Neuronal stem cell (in vitro differentiated cells): ENCODE results near the gene KLHDC4.

Source experiments
- DNase-seq: peaks from one replicate; pipeline ENCODE4 v3.0.0-alpha.2; 2013; ENCODE audit warnings: low spot score
- H2AFZ ChIP-seq: one replicate; pipeline ENCODE4 v1.6.1; 2013; ENCODE audit warnings: mild to moderate bottlenecking, low read length, inconsistent platforms
- H2AK5ac ChIP-seq: 2 replicates; pipeline ENCODE4 v1.6.1; 2013; ENCODE audit warnings: low read depth, mild to moderate bottlenecking, inconsistent platforms, low read length, moderate library complexity, mixed read lengths
- H2BK120ac ChIP-seq: 2 replicates; pipeline ENCODE4 v1.6.1; 2013; ENCODE audit warnings: low read depth, mild to moderate bottlenecking, inconsistent platforms, low read length, moderate library complexity, mixed read lengths
- H2BK12ac ChIP-seq: one replicate; pipeline ENCODE4 v1.6.1; 2013; ENCODE audit warnings: low read length, inconsistent platforms
- H2BK15ac ChIP-seq: 2 replicates; pipeline ENCODE4 v1.6.1; 2013; ENCODE audit warnings: mild to moderate bottlenecking, low read length, inconsistent platforms, mixed read lengths
- H2BK5ac ChIP-seq: one replicate; pipeline ENCODE4 v1.6.1; 2013; ENCODE audit warnings: inconsistent platforms, mild to moderate bottlenecking, low read length, moderate library complexity
- H3K14ac ChIP-seq: one replicate; pipeline ENCODE4 v1.6.1; 2013; ENCODE audit warnings: low read length, inconsistent platforms
- H3K18ac ChIP-seq: 2 replicates; pipeline ENCODE4 v1.6.1; 2013; ENCODE audit warnings: low read length, inconsistent platforms
- H3K23ac ChIP-seq: 2 replicates; pipeline ENCODE4 v1.6.1; 2013; ENCODE audit warnings: low read depth, mild to moderate bottlenecking, mixed read lengths, low read length, inconsistent platforms; ENCODE audit not compliant: poor library complexity
- H3K27ac ChIP-seq: replicated peaks from 3 replicates; pipeline ENCODE4 v1.5.1; 2013; ENCODE audit warnings: low read length, inconsistent platforms
- H3K27me3 ChIP-seq, 3 experiments: 2 replicates each; pipeline ENCODE4 v1.6.1; 2013; ENCODE audit warnings: low read length in 3 of 3, mild to moderate bottlenecking in 2 of 3, inconsistent platforms in 1 of 3, low read depth in 1 of 3, mixed read lengths in 1 of 3, moderate library complexity in 1 of 3; ENCODE audit not compliant: control insufficient read depth in 3 of 3, insufficient read depth in 3 of 3
- H3K36me3 ChIP-seq, 2 donors: replicated peaks in 1 of 2; 2 replicates each; pipeline ENCODE4 v1.6.1; 2013; ENCODE audit warnings: low read length in 2 of 2; ENCODE audit not compliant: control insufficient read depth in 2 of 2, insufficient read depth in 2 of 2
- H3K4ac ChIP-seq: 2 replicates; pipeline ENCODE4 v1.6.1; 2013; ENCODE audit warnings: inconsistent platforms, mild to moderate bottlenecking, low read length, moderate library complexity
- H3K4me1 ChIP-seq, 2 donors: 1 replicate in 1 of 2; 2 replicates in 1 of 2; pipeline ENCODE4 v1.6.1; 2013; ENCODE audit warnings: low read length in 2 of 2, low read depth in 1 of 2; ENCODE audit not compliant: control insufficient read depth in 2 of 2, insufficient read depth in 1 of 2
- H3K4me2 ChIP-seq: one replicate; pipeline ENCODE4 v1.6.1; 2013; ENCODE audit warnings: mild to moderate bottlenecking, low read length, inconsistent platforms; ENCODE audit not compliant: insufficient read depth, poor library complexity, severe bottlenecking
- H3K4me3 ChIP-seq, 2 donors: 2 replicates each; pipeline ENCODE4 v1.5.1; 2013; ENCODE audit warnings: low read length in 2 of 2, mild to moderate bottlenecking in 2 of 2, inconsistent platforms in 1 of 2, moderate library complexity in 1 of 2
- H3K79me1 ChIP-seq: one replicate; pipeline ENCODE4 v1.6.1; 2013; ENCODE audit warnings: low read depth, mild to moderate bottlenecking, inconsistent platforms, low read length, moderate library complexity
- H3K9ac ChIP-seq: one replicate; pipeline ENCODE4 v1.6.1; 2013; ENCODE audit warnings: mild to moderate bottlenecking, low read depth, low read length, inconsistent platforms; ENCODE audit not compliant: poor library complexity
- H3K9me3 ChIP-seq, 2 donors: replicated peaks in 1 of 2; 2 replicates each; pipeline versions ENCODE3 to v1.6.1; 2013; ENCODE audit warnings: low read length in 2 of 2, mild to moderate bottlenecking in 2 of 2, inconsistent platforms in 1 of 2, low read depth in 1 of 2, mixed read lengths in 1 of 2, moderate library complexity in 1 of 2; ENCODE audit not compliant: control insufficient read depth in 2 of 2, insufficient read depth in 1 of 2
- H4K8ac ChIP-seq: one replicate; pipeline ENCODE4 v1.6.1; 2013; ENCODE audit warnings: low read depth, mild to moderate bottlenecking, inconsistent platforms, low read length, moderate library complexity
- H4K91ac ChIP-seq: one replicate; pipeline ENCODE4 v1.6.1; 2013; ENCODE audit warnings: low read length, low read depth, mild to moderate bottlenecking, inconsistent platforms; ENCODE audit not compliant: poor library complexity
- WGBS, 2 donors: extraction: QIAGEN DNeasy Blood & Tissue Kit; methylation state at CpG; one replicate each; pipeline ENCODE4 v1.1.7; 2013; ENCODE audit warnings: missing lambda C conversion rate in 2 of 2, mixed read lengths in 1 of 2; ENCODE audit not compliant: insufficient read length in 2 of 2, insufficient replicate concordance in 1 of 2; ENCODE audit errors: extremely low coverage in 2 of 2; 5-methylcytosine and 5-hydroxymethylcytosine counted together

Gene KLHDC4

DNA sequence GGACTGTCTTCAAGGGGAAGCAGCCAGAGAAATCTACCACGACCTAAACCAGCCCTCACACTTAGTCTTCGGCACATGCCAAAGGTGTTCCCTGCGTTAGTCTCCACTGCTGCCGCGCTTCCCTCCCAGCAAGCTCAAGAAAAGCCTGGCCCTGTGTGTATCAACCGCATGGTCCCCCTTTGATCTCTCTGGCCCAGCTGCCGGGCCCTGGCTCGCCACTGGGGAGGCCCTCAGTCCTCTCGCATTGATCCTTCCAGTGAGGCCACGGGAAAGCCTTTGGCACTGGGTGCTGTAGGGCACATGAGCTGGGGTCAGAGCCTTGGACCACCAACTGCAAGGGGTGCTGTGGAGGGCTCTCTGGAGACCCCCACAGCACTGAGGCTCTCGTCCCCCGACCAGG is 29.6 kb upstream of the KLHDC4 start:
- Histone ChIP-seq H3K23ac (no peak overlapping the region), H4K91ac (no peak overlapping the region), H4K8ac (no peak overlapping the region), H3K27me3 (peaks cover 0 to 3% (median 0%) of the 10 kb centered on the region in 3 experiments), H2BK15ac (no peak overlapping the region), H3K9ac (no peak overlapping the region), H3K14ac (no peak overlapping the region), H2AK5ac (no peak overlapping the region), H3K79me1 (no peaks in the 10 kb centered on the region), H3K27ac (no peak overlapping the region), H2AFZ (no peak overlapping the region), H2BK120ac (no peak overlapping the region), H3K9me3 (no peaks in the 10 kb centered on the region), H3K36me3 (no peaks in the 10 kb centered on the region), H3K4me3 (no peak overlapping the region), H2BK12ac (no peak overlapping the region), H2BK5ac (no peak overlapping the region), H3K4me2 (no peak overlapping the region), H3K18ac (no peak overlapping the region), H3K4ac (no peak overlapping the region), H3K4me1 (peaks cover 0 to 7% of the 10 kb centered on the region in 2 donors)
- DNase-seq, result no peak
- WGBS, 2 donors, result no CpG with 5 or more reads among the region's 12 CpGs

DNA sequence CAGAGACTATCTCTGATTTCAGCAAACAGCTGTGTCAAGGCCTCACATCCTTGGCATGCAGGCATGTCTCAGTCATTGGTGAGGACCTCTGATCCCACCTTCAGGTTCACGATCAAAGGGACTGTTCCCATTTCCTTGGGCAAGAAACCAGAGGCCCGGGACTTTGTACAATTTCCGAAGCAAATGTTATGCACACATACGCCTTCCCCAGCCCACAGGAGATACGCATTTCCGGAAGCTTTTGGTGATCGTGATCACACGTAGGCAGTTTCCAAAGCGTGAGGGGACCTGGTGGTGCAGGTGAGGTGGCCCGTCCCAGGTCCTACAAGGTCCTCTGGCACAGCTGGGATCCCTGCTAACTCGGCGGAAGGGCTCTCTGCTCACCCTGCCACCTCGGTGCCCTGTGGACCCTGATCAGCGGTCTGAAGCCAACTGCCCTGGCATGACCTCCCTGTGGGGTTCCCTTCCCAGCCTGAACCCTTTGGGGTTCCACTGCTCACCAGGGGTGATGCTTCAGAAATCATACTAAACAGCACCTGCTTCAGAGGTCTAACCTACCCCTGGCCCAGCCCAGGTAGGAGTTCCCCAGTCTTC is 28.8 kb upstream of the KLHDC4 start:
- no peak overlapping the region for H2BK15ac ChIP-seq
- no peak for DNase-seq
- no peak overlapping the region for H4K8ac ChIP-seq
- no peak overlapping the region for H3K23ac ChIP-seq
- no peak overlapping the region for H3K18ac ChIP-seq
- H3K36me3 ChIP-seq, result no peaks in the 10 kb centered on the region
- no peak overlapping the region for H3K4ac ChIP-seq
- no peak overlapping the region for H3K4me2 ChIP-seq
- no peak overlapping the region for H3K27ac ChIP-seq
- H3K9ac ChIP-seq, result no peak overlapping the region
- no peak overlapping the region for H4K91ac ChIP-seq
- no peak overlapping the region for H2BK5ac ChIP-seq
- no peak overlapping the region for H2BK12ac ChIP-seq
- H2AFZ ChIP-seq, result no peak overlapping the region
- no peaks in the 10 kb centered on the region for H3K79me1 ChIP-seq
- H3K4me3 ChIP-seq, result no peak overlapping the region
- no CpG with 5 or more reads among the region's 14 CpGs for WGBS, 2 donors
- no peak overlapping the region for H2BK120ac ChIP-seq
- peaks cover 0 to 3% (median 0%) of the 10 kb centered on the region in 3 experiments for H3K27me3 ChIP-seq
- H3K4me1 ChIP-seq, result peaks cover 0 to 7% of the 10 kb centered on the region in 2 donors
- H2AK5ac ChIP-seq, result no peak overlapping the region
- H3K9me3 ChIP-seq, result no peaks in the 10 kb centered on the region
- no peak overlapping the region for H3K14ac ChIP-seq

DNA sequence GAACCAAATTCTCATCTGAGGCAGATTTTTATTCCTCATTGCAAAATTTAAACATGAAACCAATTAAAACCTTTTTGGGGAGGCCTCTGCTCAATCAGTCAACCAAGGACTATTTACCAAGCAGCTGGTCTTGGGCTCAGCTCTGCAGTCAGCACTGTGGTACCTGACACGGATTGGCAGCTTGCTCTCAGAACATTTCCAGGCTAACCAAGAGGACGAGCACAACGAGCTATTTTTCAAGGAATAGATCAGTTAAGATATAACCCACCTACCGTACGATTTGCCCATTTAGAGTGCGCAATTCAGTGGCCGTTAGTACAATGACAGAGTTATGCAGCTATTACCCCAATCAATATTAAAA is 26.4 kb upstream of the KLHDC4 start:
- Histone ChIP-seq H3K4ac (no peak overlapping the region), H2BK120ac (no peak overlapping the region), H2AFZ (no peak overlapping the region), H2BK5ac (no peak overlapping the region), H4K8ac (no peak overlapping the region), H3K23ac (no peak overlapping the region), H3K4me1 (peaks cover 0 to 7% of the 10 kb centered on the region in 2 donors), H3K4me3 (no peak overlapping the region), H2BK15ac (no peak overlapping the region), H3K14ac (no peak overlapping the region), H2AK5ac (no peak overlapping the region), H3K9ac (no peak overlapping the region), H2BK12ac (no peak overlapping the region), H3K9me3 (no peaks in the 10 kb centered on the region), H3K18ac (no peak overlapping the region), H3K27ac (no peak overlapping the region), H3K4me2 (no peak overlapping the region), H3K27me3 (peaks cover 0 to 3% (median 0%) of the 10 kb centered on the region in 3 experiments), H3K36me3 (no peaks in the 10 kb centered on the region), H3K79me1 (no peaks in the 10 kb centered on the region), H4K91ac (no peak overlapping the region)
- WGBS, 2 donors, result no CpG with 5 or more reads among the region's 7 CpGs
- no peak for DNase-seq

DNA sequence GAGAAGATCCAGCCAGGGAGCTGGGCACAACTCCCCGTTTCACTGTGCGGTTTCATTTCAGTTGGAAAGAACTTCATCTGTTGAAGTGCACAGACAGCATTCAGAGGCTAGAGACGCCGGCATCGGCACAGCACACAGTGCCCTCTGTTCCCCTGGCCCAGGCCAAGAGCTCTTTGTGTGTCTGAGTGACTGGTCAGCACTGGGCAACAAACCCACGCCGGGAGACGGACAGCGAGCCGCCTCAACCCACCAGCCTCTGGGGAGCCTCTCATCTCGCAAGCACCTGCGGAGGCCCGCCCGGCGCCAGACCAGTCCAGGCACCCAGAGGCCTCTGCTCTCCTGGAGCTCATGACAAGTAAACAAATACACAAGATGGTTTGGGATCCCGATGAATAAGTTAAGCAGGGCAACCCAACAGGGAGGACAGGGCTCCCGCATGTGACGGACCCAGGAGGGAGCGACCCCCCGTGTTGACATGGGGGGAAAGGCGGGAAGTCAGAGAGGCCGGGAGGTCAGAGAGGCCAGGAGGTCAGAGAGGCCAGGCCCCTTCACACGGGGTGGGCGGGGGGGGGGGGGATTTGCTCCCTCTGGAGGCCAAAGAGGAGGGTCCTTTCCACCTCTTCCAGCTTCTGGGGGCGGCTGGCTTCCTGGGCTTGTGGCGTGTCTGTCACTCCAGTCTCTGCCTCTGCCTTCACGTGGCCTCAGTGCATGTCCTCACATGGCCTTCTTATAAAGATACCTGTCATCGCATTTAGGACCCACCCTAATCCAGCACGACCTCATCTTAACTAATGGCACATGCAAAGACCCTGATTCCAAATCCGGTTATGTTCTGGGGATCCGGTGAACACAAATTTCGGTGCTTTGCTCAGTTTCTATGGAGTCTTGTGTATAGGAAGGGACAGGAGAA is 25.8 kb upstream of the KLHDC4 start:
- no peak overlapping the region for H3K27ac ChIP-seq
- H2BK5ac ChIP-seq, result no peak overlapping the region
- H2BK120ac ChIP-seq, result no peak overlapping the region
- H3K23ac ChIP-seq, result no peak overlapping the region
- H3K18ac ChIP-seq, result peak overlapping the region; percentile 62
- no peak overlapping the region for H4K91ac ChIP-seq
- WGBS, 2 donors, result no CpG with 5 or more reads among the region's 32 CpGs
- H3K9ac ChIP-seq, result no peak overlapping the region
- H3K36me3 ChIP-seq, result no peaks in the 10 kb centered on the region
- no peak overlapping the region for H4K8ac ChIP-seq
- no peak overlapping the region for H3K14ac ChIP-seq
- no peak overlapping the region for H3K4me2 ChIP-seq
- H2BK15ac ChIP-seq, result no peak overlapping the region
- H3K4ac ChIP-seq, result no peak overlapping the region
- peak overlapping the region; percentile 19 for H2BK12ac ChIP-seq
- no peak overlapping the region for H2AK5ac ChIP-seq
- no peaks in the 10 kb centered on the region for H3K79me1 ChIP-seq
- no peak overlapping the region for H3K4me3 ChIP-seq
- H2AFZ ChIP-seq, result no peak overlapping the region
- no peak for DNase-seq
- H3K9me3 ChIP-seq, result no peaks in the 10 kb centered on the region
- H3K27me3 ChIP-seq, result peaks cover 0 to 3% (median 0%) of the 10 kb centered on the region in 3 experiments
- H3K4me1 ChIP-seq, result peaks cover 0 to 7% of the 10 kb centered on the region in 2 donors
